Type B pancreatic cell (in vitro differentiated cells): ENCODE measurements around the gene DYNC1I1. TPM values are rescaled to one million over a fixed set of nuclear protein-coding genes. Genes with fewer than 3 reads are reported as not detected.

Experiments
- DNase-seq: peaks from one replicate; pipeline ENCODE4 v3.0.0; 2021; ENCODE audit warnings: mixed read lengths; ENCODE audit not compliant: unreplicated experiment; ENCODE audit errors: extremely low spot score
- H3K27ac Mint-ChIP-seq: 2 replicates; pipeline ENCODE4 v1.8.0; 2021; ENCODE audit warnings: mild to moderate bottlenecking, mixed read lengths
- H3K27me3 Mint-ChIP-seq: 2 replicates; pipeline ENCODE4 v1.8.0; 2021; ENCODE audit warnings: mixed read lengths
- H3K36me3 Mint-ChIP-seq: 2 replicates; pipeline ENCODE4 v1.8.0; 2021; ENCODE audit warnings: mixed read lengths
- H3K4me1 Mint-ChIP-seq: one replicate; pipeline ENCODE4 v1.8.0; 2021; ENCODE audit warnings: mixed read lengths; ENCODE audit not compliant: unreplicated experiment
- H3K4me3 Mint-ChIP-seq: 2 replicates; pipeline ENCODE4 v1.8.0; 2021; ENCODE audit warnings: mild to moderate bottlenecking, mixed read lengths
- H3K9me3 Mint-ChIP-seq: 2 replicates; pipeline ENCODE4 v1.8.0; 2021; ENCODE audit warnings: mixed read lengths
- CTCF ChIP-seq: fragments of 200-600 bp; sonication (generic); conservative IDR thresholded peaks from 2 replicates; pipeline ENCODE4 v1.5.0; 2021; ENCODE audit warnings: antibody characterized with exemption, mild to moderate bottlenecking
- total RNA-seq: library from RNA; stranded (reverse); gene quantifications from 2 replicates; pipeline ENCODE4 v1.2.1, GENCODE V29; 2021; ENCODE audit warnings: low replicate concordance

DYNC1I1 gene
- total RNA-seq, 1 donor from 2014 or later, result 4.0 TPM

- Mint-ChIP-seq H3K36me3 (no peaks in the 10 kb centered on the region), H3K27ac (no peak overlapping the region), H3K27me3 (peaks cover 15% of the 10 kb centered on the region), H3K4me3 (no peak overlapping the region), H3K9me3 (no peaks in the 10 kb centered on the region), H3K4me1 (no peaks in the 10 kb centered on the region)
- no peak for TF ChIP-seq CTCF
- DNase-seq, result no peak
Observed at GRCh38 chr7:95737828-95738505, 34.4 kb upstream of the DYNC1I1 start.

GRCh38 chr7:95749044-95749443 lies 23.3 kb upstream of the DYNC1I1 start:
- no peak overlapping the region for H3K27ac Mint-ChIP-seq
- no peaks in the 10 kb centered on the region for H3K9me3 Mint-ChIP-seq
- no peak for DNase-seq
- no peak overlapping the region for H3K4me3 Mint-ChIP-seq
- peaks cover 28% of the 10 kb centered on the region for H3K27me3 Mint-ChIP-seq
- TF ChIP-seq CTCF, result no peak
- H3K36me3 Mint-ChIP-seq, result no peaks in the 10 kb centered on the region
- H3K4me1 Mint-ChIP-seq, result no peaks in the 10 kb centered on the region

GRCh38 chr7:95749515-95749914 lies 22.8 kb upstream of the DYNC1I1 start:
- peaks cover 25% of the 10 kb centered on the region for H3K27me3 Mint-ChIP-seq
- no peak for DNase-seq
- no peaks in the 10 kb centered on the region for H3K9me3 Mint-ChIP-seq
- no peak overlapping the region for H3K27ac Mint-ChIP-seq
- TF ChIP-seq CTCF, result no peak
- H3K36me3 Mint-ChIP-seq, result no peaks in the 10 kb centered on the region
- no peaks in the 10 kb centered on the region for H3K4me1 Mint-ChIP-seq
- H3K4me3 Mint-ChIP-seq, result no peak overlapping the region

DNA sequence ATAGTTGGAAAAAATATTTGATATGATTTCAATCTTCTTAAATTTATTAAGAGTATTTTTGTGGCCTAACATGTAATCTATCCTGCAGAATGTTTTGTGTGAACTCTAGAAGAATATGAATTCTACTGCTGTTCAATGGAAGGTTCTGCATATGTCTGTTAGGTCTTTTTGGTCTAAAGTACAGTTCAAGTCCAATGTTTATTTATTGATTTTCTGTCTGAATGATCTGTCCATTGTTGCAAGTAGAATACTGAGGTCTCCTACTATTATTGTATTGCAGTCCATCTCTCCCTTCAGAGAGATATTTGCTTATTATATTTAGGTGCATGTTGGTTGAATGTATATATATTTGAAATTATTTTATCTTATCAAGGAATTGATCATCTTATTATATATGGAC lies 18.9 kb upstream of the DYNC1I1 start:
- Mint-ChIP-seq H3K9me3 (peaks cover 3% of the 10 kb centered on the region), H3K27ac (no peak overlapping the region), H3K36me3 (no peaks in the 10 kb centered on the region), H3K4me3 (no peak overlapping the region), H3K4me1 (peaks cover 14% of the 10 kb centered on the region), H3K27me3 (peaks cover 30% of the 10 kb centered on the region)
- no peak for DNase-seq
- TF ChIP-seq CTCF, result no peak

- no peak overlapping the region for H3K27ac Mint-ChIP-seq
- no peaks in the 10 kb centered on the region for H3K36me3 Mint-ChIP-seq
- TF ChIP-seq CTCF, result no peak
- peaks cover 3% of the 10 kb centered on the region for H3K9me3 Mint-ChIP-seq
- no peak for DNase-seq
- H3K27me3 Mint-ChIP-seq, result peaks cover 27% of the 10 kb centered on the region
- H3K4me1 Mint-ChIP-seq, result peaks cover 16% of the 10 kb centered on the region
- peak overlapping the region; percentile 14 for H3K4me3 Mint-ChIP-seq
Observed at GRCh38 chr7:95755277-95755934, 16.9 kb upstream of the DYNC1I1 start.
